Suprapubic skin (tissue), 4 donors: Measurements from ENCODE around the gene MAST4. TPM values are rescaled to one million over a fixed set of nuclear protein-coding genes. Genes with fewer than 3 reads are reported as not detected.

Source experiments
- DNase-seq, 2 donors: peaks; one replicate each; pipeline ENCODE4 v3.0.0-alpha.2; 2019; ENCODE audit warnings: low spot score in 2 of 2
- H3K27ac ChIP-seq: fragments of 200-600 bp; sonication (generic); one replicate; pipeline ENCODE4 v1.5.1; 2019
- H3K27me3 ChIP-seq: fragments of 200-600 bp; sonication (generic); one replicate; pipeline ENCODE4 v1.5.1; 2019
- H3K36me3 ChIP-seq: fragments of 200-600 bp; sonication (generic); one replicate; pipeline ENCODE4 v1.5.1; 2019
- H3K4me1 ChIP-seq: fragments of 200-600 bp; sonication (generic); one replicate; pipeline ENCODE4 v1.5.1; 2019
- H3K4me3 ChIP-seq: fragments of 200-600 bp; sonication (generic); one replicate; pipeline ENCODE4 v1.5.1; 2019; ENCODE audit warnings: mild to moderate bottlenecking
- H3K9me3 ChIP-seq: fragments of 200-600 bp; sonication (generic); one replicate; pipeline ENCODE4 v1.5.1; 2019
- EP300 ChIP-seq: sonication (generic); formaldehyde crosslinking; IDR thresholded peaks from one replicate; pipeline ENCODE4 v1.6.1; 2017; ENCODE audit warnings: antibody characterized with exemption
- POLR2A ChIP-seq, 2 donors: fragments of 450-650 bp; IDR thresholded peaks; one replicate each; pipeline ENCODE4 v1.6.1; 2017; ENCODE audit warnings: antibody characterized with exemption in 2 of 2, mild to moderate bottlenecking in 2 of 2, moderate library complexity in 2 of 2
- POLR2AphosphoS5 ChIP-seq, 3 donors: sonication (generic); formaldehyde crosslinking; IDR thresholded peaks; one replicate each; pipeline ENCODE4 v1.6.1; 2017; ENCODE audit warnings: antibody characterized with exemption in 3 of 3
- WGBS: methylation state at CpG from one replicate; pipeline ENCODE4 v1.1.5; 2018; 5-methylcytosine and 5-hydroxymethylcytosine counted together
- total RNA-seq, 4 donors: library from RNA; depleted of rRNA; stranded (reverse); fragments of >200 nt; gene quantifications; one replicate each; pipeline ENCODE4 v1.1.0, GENCODE V29; 2016
- TF ChIP-seq, protein P1 (sequence below), 2 donors: fragments of 200-600 bp in 1 of 2; fragments of 450-650 bp in 1 of 2; sonication (generic) in 1 of 2; IDR thresholded peaks; one replicate each; pipeline ENCODE4 v1.5.1; 2016 to 2019; ENCODE audit warnings: antibody characterized with exemption in 2 of 2, mild to moderate bottlenecking in 1 of 2, moderate library complexity in 1 of 2

The MAST4 gene
- total RNA-seq, 4 donors from 2014 or later, result 79.2 to 144 (median 98.1) TPM

DNA sequence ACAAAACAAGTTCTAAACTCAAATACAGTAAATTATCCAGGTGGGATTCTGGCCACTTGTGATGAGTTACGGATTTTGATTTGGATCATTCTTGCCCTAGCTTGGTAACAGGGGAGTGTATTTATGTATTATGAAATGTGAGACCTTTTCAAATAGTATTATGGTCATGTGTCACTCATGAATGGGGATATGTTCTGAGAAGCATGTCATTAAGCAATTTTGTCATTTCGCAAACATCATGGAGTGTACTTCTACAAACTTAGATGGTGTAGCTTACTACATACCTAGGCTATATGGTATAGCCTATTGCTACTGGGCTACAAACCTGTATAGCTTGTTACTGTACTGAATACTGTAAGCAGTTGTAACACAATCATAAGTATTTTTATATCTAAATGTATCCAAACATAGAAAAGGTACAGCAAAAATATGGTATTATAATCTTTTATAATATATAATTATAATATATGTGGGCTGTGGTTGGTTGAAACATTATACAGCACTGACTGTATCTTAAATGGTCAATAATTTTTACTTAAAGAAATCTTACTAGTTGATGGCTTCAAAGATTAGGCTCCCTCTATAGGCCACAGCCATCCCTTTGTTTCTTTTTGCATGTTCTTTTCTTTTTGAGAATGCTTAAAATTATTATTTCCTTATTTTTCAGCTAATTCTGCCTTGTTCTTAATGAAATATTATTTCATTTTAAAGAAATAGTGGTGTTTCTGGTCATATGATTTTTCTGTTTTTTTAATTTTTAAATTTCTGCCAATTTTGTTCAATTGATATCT is 128.4 kb downstream of the MAST4 start:
- Histone ChIP-seq H3K36me3 (no peaks in the 10 kb centered on the region), H3K4me3 (no peak overlapping the region), H3K27ac (no peak overlapping the region), H3K4me1 (no peaks in the 10 kb centered on the region), H3K27me3 (no peaks in the 10 kb centered on the region), H3K9me3 (no peaks in the 10 kb centered on the region)
- TF ChIP-seq POLR2AphosphoS5 (IDR thresholded peaks at IDR 0.05), result no peak
- no peak for TF ChIP-seq POLR2A (IDR thresholded peaks at IDR 0.05)
- TF ChIP-seq, protein P1, sequence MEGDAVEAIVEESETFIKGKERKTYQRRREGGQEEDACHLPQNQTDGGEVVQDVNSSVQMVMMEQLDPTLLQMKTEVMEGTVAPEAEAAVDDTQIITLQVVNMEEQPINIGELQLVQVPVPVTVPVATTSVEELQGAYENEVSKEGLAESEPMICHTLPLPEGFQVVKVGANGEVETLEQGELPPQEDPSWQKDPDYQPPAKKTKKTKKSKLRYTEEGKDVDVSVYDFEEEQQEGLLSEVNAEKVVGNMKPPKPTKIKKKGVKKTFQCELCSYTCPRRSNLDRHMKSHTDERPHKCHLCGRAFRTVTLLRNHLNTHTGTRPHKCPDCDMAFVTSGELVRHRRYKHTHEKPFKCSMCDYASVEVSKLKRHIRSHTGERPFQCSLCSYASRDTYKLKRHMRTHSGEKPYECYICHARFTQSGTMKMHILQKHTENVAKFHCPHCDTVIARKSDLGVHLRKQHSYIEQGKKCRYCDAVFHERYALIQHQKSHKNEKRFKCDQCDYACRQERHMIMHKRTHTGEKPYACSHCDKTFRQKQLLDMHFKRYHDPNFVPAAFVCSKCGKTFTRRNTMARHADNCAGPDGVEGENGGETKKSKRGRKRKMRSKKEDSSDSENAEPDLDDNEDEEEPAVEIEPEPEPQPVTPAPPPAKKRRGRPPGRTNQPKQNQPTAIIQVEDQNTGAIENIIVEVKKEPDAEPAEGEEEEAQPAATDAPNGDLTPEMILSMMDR (IDR thresholded peaks at IDR 0.05), result no peak
- no peak for TF ChIP-seq EP300
- DNase-seq, result no peak
- WGBS, result 92% methylated on average over 2 of the region's 2 CpGs

DNA sequence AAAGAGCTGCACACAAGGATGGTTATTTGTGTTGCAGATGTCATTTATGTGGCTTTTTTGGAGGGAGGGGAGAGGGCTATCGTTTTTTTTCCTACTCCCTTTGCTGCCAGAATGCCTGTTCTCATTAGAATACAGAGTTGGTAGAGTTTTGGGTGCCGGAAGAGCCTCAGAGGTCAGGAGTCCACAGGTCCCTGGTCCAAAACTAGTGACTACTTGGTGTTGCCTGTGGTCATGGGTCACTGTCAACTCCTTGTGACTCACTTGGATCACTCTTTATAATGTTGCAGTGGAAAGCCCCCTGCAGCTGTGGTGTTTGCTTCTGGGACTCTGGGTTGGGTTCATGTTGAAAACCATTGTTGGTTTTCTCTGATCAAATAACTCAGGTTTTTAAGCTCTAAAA is 131.4 kb downstream of the MAST4 start:
- H3K27ac ChIP-seq, result no peak overlapping the region
- WGBS, result 64% methylated on average over 2 of the region's 2 CpGs
- H3K27me3 ChIP-seq, result no peaks in the 10 kb centered on the region
- no peak overlapping the region for H3K4me3 ChIP-seq
- DNase-seq, result no peak
- H3K4me1 ChIP-seq, result no peaks in the 10 kb centered on the region
- no peaks in the 10 kb centered on the region for H3K9me3 ChIP-seq
- TF ChIP-seq, protein P1 (IDR thresholded peaks at IDR 0.05), result no peak
- TF ChIP-seq POLR2A (IDR thresholded peaks at IDR 0.05) (no peak), POLR2AphosphoS5 (IDR thresholded peaks at IDR 0.05) (no peak), EP300 (no peak)
- H3K36me3 ChIP-seq, result no peaks in the 10 kb centered on the region

DNA sequence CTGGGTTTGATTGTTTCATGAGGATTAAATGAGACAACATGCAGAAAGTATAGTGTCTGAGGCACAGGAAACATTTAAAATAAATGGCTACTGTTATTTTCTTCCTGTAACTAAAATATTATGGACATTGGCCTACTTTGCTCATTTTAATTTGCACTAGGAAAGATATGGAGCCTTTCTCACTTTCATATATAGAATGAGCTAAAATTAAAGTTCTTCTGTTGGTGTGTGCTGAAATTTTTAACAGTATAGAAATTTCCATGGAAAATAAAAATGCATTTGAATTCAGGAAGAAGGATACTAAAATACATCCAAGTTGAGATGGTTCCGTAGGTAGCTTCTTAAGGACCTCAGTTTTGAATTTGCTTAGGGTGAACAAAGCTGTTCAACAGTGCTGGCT is 131.9 kb downstream of the MAST4 start:
- no peaks in the 10 kb centered on the region for H3K36me3 ChIP-seq
- no peaks in the 10 kb centered on the region for H3K27me3 ChIP-seq
- WGBS, result 100% methylated on average over 1 of the region's 1 CpG
- H3K4me3 ChIP-seq, result no peak overlapping the region
- no peak for DNase-seq
- no peaks in the 10 kb centered on the region for H3K4me1 ChIP-seq
- no peaks in the 10 kb centered on the region for H3K9me3 ChIP-seq
- TF ChIP-seq, protein P1 (IDR thresholded peaks at IDR 0.05), result no peak
- TF ChIP-seq POLR2A (IDR thresholded peaks at IDR 0.05) (no peak), POLR2AphosphoS5 (IDR thresholded peaks at IDR 0.05) (no peak), EP300 (no peak)
- no peak overlapping the region for H3K27ac ChIP-seq

DNA sequence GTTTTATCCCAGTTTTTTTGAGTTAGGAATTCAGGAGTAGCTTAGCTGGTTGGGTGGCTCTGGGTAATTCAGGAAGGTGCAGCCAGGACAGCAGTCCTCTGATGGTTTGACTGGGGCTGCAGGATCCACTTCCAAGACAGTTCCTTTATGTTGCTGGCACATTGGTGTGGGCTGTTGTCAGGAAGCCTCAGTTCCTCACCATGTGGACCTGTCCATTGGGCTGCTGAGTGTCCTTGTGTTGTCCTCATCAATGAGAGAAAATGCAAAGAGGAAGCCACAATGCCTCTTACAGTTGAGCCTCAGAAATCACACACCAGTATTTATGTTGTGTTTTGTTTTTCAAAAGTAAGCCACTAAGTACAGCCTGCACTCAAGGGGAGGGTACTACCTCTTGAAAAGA is 140.9 kb downstream of the MAST4 start:
- no peaks in the 10 kb centered on the region for H3K9me3 ChIP-seq
- H3K36me3 ChIP-seq, result no peaks in the 10 kb centered on the region
- H3K4me3 ChIP-seq, result no peak overlapping the region
- no peak for TF ChIP-seq POLR2A (IDR thresholded peaks at IDR 0.05)
- TF ChIP-seq POLR2AphosphoS5 (IDR thresholded peaks at IDR 0.05), result no peak
- TF ChIP-seq, protein P1 (IDR thresholded peaks at IDR 0.05), result no peak
- TF ChIP-seq EP300, result no peak
- H3K4me1 ChIP-seq, result no peaks in the 10 kb centered on the region
- no peak for DNase-seq
- no peak overlapping the region for H3K27ac ChIP-seq
- H3K27me3 ChIP-seq, result no peaks in the 10 kb centered on the region

DNA sequence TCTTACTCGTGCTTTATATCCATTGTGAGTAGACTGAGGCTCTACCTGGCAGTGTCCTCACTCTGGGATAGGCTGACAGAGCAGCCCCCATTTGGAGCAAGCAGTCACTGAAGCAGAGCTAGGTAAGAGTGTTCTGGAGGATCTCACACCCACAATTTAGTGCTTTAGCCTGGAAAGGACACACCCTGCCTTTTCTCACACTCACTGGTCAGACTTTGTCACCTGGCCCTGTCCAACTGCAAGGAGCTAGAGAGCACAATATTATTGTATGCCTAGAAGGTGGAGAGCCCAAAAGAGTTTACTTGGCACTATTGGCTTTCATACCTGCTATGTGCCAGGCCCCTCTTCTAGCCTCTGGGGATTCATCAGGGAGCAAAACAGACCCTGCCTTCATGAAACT is 141.9 kb downstream of the MAST4 start:
- no peak for TF ChIP-seq EP300
- TF ChIP-seq, protein P1 (IDR thresholded peaks at IDR 0.05), result no peak
- no peak for TF ChIP-seq POLR2A (IDR thresholded peaks at IDR 0.05)
- no peak for TF ChIP-seq POLR2AphosphoS5 (IDR thresholded peaks at IDR 0.05)

More for the DNA sequence above, 141.9 kb downstream of the MAST4 start:
- Histone ChIP-seq H3K4me1 (no peaks in the 10 kb centered on the region), H3K4me3 (no peak overlapping the region), H3K27me3 (no peaks in the 10 kb centered on the region), H3K36me3 (no peaks in the 10 kb centered on the region), H3K9me3 (no peaks in the 10 kb centered on the region), H3K27ac (no peak overlapping the region)
- no peak for DNase-seq
- 100% methylated on average over 1 of the region's 1 CpG for WGBS
